IPS DF 4.7 (cell line): ENCODE data around the gene CRB1.
"Not testable (repeated sequence)": the region's sequence is repeated elsewhere in the genome, so short reads cannot be mapped to it uniquely, and the experiment has no call there.

ENCODE experiments used
- DNase-seq: peaks from one replicate; pipeline ENCODE4 v3.0.0-alpha.2; 2013; ENCODE audit warnings: low spot score; ENCODE audit errors: extremely low read depth

Gene CRB1

DNA sequence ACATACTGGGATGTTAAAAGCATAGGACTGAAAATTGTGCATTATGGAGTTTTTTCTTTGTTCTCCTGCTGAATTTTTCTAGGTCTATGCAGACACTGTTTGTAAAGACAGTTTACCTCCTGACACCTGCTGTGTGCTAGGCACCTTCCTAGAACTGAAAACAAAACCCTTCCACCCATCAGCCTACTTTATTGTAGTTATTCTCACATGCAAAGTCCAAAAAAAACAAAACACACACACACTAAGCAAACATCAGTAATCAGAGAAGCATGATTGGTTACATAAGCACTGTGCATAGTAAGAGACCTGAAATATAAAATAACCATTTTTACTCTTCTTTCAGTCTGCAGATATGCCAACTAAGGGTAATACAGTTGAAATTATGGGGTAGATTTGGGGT lies 195.1 kb downstream of the CRB1 start:
- no peak for DNase-seq

DNA sequence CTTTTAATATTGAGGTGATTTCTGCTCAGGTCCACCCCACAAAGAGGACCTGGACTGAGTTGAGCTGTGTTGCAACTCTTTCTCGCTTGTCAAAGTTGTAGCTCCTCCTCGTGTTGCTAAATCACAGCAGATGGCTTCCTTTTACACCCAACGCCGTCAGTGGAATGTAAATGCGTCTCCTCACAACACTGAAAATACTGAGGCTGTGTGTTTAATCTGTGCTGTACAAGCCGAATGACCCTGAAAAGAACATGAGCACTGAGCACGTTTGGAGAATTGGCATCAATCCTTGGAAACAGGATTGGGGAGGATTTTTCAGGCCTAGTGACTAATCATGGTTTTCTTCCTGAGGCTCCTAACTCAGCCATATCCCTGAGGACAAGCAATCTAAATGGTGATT lies 196.0 kb downstream of the CRB1 start:
- no peak for DNase-seq

DNA sequence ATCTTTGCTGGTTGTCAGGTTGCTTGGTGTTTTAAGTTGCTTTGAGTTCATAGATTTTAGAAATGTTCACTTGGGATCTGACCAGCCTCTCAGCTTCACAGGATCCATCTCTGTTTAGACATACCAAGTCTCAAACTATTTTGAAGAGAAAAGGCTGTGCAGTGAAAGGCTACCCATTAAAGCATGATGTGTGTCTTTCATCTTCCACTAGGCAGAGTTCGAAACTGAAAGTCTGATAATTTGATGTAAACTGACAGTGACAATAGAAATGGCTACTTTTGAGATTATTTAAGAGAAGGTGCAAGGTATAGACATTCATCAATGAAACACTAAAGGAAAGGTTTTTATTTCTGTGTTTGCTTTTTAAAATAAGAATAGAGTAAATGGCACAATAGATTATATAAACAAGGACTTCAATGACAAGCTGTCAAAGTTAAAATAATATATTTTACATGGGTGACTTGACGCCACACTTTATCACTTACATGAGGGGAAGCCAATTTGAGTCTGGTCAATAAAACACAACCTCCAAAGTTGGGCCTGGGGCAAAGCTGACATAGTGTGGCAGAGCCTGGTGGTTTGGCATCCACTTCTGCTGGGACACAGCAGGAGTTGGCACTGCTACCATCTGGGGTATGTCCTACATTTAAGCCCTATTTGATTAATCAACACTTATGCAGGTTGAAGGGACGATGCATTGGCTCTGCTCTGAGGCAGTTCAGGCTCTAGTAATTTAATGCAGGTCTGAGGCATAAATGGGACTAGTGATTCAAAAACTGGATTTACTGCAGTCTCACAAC lies 197.7 kb downstream of the CRB1 start:
- no peak for DNase-seq

DNA sequence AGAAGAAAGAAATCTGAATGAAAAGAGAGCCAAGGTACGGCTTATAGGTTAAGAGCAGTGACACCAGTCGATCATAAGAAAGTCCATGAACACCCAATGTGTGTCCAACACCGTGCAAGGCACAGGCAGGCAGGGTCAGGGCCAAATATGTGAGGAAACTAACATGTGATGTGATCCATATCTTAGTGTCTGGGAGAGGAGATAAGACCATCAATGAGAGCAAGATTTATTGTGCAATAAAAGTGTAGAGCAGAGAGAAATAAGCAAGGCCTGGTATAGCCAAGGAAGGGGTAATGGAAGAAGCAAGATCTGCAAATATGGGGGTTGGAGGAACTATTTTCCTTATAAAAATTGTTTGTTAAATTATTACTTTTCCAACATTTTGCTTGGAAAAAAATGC lies 198.8 kb downstream of the CRB1 start:
- DNase-seq, result no peak

DNA sequence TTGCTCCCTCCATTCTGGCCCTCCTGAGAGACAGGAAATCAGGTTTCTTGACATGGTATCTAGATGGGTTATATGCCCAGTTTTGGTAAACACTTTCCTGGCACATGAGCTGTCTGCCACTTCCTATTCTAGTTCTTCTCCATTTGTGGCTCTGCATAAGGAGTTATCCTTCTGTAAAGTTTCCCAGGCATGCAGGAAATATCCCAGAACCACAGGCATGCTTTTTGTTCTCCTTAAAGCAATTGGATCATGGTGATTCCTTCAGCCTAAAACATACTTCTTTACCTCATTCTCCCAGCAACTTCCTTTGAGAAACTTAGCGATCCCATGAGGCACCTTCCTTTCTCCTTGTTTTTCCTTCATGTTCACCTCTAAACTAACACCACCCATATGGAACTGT lies 199.8 kb downstream of the CRB1 start:
- DNase-seq, result no peak

DNA sequence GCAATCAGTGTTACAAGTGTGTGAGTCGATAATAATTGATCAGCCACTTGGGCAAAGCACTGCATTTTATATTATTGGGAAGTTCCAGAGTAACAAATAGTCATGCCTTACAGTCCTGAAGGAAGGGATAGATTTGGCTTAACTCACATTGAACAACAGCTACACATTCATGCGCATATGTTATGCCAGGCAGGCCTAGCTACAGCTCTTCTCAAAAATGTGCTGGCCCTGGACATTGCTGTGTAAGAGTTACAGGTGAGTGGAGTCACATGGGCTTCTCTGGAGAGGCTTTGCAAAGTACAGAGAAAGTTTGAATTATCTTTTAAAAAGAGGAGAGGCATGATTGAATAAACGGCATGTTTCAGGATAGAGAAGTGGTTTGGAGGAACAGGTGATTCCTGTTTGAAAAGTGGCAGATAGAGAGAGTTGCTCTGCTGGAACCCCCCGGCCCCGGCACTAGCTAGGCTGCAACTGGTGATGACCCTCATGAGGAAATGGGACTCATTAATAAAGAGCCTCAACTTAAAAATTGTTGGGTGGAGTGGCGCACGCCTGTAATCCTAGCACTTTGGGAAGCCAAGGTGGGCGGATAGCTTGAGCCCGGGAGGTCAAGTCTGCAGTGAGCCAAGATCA lies 200.6 kb downstream of the CRB1 start:
- DNase-seq, result no peak

DNA sequence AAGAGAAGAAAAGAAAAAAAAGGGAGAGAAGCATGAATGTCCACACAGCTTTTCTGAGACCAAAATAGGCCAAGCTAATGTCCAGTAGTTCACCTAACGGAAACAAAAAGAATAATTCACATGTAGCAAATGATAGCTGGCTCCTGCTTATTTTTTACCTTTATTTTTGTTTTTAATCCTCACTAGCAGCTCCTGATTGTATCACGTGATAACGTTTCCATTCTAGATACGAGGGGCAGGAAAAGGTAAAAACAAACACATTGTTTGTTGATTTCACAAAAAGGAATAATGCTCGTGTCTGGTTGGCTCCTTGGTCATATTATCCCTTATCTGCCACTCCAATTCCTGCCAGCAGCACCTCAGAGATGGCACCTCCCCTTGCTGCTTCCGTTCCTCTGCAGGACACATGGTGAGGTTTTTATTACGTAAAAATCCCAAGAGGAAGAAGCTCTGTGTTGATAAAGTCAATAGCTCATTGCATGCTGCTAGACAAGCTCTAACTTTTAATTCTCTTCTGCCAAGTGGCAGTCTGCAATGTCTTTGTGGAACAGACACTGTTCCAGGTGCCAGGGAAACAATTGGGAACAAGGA lies 201.7 kb downstream of the CRB1 start:
- no peak for DNase-seq

DNA sequence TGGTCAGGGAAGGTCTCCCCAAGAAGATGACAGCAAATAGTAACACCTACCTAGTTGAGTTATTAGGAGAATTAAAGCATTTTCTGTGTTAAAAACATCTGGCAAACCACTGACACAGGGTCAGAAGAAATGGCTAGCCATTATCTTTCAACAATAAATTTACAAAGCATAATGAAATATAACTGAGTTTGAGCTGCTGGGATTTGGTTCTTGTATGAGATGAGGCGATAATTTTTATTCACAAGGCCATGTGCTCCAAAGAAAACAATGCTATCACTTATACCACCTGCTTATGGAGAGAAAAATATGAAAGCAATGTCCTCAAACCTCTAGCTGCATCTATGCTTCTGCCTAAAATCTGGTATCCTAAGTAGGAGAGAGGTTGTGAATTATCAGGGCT lies 202.3 kb downstream of the CRB1 start:
- no peak for DNase-seq

DNA sequence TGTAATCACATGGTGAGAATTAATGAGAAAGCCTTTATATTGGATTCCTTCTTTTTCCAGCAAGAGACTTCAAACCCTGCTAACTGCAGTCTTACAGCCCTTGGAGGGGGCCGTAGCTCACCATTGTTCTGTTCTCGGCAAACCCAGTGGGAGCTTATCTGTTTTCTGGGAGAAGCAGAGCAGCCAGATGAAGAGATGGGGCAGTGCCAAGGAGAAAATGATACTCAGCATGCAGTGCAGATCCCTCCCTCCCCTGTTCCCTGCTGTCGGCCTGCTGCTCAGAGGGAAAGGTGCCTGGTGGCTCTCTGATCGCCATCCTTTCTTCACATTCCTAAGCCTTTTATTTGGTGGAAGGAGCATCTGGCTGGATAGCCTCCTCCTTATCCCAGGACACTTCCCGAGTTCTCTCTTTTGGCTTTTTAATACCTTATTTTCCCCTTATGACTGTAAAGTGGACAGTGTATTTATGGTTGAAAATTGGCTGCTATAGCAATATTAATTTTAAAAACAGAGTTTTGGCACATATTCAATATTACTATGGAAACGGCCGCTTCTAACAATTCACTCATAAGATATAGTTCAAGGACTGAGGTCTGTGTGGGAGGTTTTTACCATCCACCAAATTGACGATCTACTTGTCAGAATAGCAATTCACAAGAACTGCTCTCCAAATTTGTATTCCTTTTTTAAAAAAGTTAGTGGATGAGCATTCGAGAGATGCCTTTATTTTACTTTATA lies 203.4 kb downstream of the CRB1 start:
- no peak for DNase-seq

DNA sequence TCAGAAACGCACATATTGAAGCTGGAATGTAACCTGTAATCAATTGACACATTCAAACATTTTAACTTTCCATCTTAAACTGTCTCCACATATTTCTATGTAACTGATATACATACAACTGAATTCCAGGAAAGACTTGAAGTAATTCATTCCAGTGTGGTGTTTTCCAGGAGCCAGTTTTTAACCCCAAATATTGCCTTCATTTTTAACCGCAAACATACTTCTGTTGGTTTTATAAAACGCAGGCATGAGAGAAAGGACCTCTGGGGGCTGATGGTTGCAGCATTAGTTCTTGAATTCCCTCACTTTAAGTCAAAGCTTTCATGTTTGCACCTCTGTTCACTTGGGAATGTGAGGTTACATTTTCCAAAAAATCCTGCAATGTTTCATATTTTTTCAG lies 204.1 kb downstream of the CRB1 start:
- no peak for DNase-seq

DNA sequence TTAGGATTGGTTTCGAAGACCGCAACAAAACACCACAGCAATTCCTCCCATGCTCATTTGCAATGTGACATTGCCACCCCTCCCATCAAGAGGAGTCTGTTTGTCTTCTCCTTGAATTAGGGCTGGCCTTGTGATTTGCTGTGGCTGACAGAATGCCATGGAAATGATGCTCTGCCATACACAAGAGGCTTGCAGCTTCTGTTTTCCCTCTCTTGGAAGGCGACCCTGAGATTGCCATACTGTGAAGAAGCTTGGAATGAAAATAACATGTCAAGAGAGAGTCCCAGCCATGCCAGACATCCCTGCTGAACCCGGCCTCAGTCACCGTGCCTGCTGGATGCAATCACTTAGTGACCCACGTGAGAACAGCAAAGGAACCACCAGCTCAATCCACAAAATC lies 212.4 kb downstream of the CRB1 start:
- DNase-seq, result no peak

DNA sequence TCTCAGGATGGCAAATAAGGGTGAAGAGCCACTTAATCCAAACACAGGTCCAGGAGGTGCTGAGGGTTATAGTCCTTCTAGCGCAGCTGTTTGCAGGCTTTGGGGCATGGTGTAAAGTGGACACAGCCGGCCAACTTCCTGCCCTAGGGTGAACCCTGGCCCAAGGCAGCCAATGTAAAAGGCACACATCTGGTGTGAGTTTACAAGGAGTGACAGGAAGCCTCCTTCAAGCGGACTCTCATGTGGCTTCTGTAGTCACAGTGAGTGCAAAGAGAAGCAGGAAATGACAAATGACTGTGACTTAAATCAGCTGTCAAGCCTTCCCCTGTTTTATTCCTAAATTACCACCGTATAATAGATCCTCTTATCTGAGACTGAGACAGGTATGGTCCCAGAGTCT lies 213.0 kb downstream of the CRB1 start:
- DNase-seq, result no peak

DNA sequence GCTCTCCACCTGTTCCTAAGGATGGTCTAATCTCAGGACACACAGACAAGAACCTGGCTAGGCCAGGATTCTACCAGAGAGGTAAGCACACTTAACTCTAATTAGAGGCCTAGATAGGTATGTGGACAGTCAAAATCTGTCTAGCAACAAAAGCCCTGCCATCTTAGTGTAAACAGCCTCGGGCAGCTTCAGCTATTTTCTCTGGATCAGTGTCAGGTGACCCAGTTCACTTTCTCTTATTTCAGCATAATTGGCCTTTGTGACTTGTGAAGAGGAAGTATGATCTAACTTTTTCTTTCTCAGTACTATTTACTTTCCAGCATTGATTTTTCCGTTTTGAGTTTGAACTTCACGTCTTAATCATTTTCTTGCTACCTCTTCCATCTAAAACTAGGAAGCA lies 217.7 kb downstream of the CRB1 start:
- no peak for DNase-seq

DNA sequence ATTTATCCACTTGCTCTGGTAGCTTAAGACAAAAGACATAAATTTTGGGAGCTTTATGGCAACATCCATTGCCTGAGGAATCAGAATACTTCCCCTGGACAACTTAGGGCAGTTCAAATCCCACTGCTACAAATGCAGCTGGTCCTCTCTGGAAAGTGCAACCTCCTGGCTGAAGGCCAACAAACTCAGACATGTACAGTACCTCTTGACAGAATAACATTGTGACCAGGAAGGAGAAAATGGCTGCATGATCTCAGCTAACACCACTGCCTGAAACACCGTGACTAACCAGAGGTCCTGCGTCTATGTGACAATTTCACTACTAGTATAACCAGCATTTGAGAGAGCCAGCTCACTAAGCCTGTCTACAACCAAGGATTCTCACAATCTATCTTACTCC lies 218.9 kb downstream of the CRB1 start:
- no peak for DNase-seq

DNA sequence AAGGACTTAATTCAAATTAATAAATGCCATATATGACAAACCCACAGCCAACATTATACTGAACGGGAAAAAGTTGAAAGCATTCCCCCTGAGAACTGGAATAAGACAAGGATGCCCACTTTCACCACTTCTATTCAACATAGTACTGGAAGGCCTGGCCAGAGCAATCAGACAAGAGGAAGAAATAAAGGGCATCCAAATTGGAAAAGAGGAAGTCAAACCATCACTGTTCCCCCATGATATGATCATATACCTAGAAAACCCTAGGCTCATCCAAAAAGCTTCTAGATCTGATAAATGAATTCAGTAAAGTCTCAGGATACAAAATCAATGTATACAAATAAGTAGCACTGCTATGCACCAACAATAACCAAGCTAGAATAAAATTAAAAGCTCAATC lies 223.5 kb downstream of the CRB1 start:
- not testable (repeated sequence) for DNase-seq

DNA sequence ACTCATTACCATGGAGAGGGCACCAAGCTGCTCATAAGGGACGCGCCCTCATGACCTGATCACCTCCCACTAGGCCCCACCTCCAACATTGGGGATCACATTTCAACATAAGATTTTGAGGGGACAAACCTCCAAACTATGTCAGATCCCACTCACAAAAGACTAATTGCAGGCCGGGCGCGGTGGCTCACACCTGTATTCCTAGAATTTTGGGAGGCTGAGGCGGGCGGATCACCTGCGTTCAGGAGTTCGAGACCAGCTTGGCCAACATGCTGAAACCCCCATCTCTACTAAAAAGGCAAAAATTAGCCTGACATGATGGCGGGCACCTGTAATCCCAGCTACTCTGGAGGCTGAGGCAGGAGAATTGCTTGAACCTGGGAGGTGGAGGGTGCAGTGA lies 228.7 kb downstream of the CRB1 start:
- DNase-seq, result no peak

DNA sequence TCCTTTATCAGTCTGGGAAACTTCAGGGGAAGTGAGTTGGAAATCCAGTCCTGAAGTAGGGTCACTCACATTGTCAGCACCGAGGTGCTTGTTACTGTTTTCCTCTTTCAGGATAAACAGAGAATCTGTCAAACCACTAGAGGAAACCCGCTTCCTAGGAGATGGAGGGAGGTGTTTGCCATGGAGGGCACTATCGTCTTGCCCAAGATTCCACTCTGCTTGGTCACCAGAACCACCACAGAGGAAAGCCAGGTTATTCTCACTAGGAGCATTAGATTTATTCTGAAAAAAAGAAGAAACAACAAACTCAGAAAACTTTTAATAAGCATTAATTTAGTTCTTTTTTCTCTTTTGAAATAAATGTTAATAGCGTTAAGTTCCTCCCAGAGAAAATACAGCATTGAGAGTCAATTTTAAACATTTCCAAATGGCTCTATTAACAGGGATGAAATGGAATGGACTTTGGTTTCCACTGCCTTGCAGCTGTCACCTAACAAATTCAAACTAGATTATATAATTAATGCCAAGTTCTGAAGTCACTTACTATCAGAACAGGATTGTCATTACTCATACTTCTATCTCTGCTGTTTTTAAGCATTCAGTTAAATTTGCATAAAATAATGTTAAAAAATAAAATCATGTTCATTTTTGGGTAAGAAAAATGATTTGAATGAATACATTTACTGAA lies 242.8 kb downstream of the CRB1 start:
- DNase-seq, result no peak

DNA sequence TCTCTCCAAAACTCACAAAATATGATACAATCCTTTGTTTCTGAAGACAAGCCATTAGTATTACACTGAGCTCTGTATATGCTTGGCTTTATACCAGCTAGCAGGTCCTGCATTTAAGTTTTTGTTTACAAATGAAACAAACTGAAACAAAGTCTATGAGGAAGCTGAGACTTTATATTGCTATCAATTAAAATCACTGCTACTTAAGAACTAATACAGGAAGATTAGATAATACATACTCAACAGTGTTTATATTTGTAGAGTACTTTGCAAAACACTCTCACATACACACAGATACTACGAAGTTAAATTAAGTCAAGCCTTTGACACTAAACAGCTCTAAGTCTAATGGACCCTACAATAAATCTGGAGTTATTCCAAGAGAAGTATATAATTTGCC lies 247.4 kb downstream of the CRB1 start:
- no peak for DNase-seq

DNA sequence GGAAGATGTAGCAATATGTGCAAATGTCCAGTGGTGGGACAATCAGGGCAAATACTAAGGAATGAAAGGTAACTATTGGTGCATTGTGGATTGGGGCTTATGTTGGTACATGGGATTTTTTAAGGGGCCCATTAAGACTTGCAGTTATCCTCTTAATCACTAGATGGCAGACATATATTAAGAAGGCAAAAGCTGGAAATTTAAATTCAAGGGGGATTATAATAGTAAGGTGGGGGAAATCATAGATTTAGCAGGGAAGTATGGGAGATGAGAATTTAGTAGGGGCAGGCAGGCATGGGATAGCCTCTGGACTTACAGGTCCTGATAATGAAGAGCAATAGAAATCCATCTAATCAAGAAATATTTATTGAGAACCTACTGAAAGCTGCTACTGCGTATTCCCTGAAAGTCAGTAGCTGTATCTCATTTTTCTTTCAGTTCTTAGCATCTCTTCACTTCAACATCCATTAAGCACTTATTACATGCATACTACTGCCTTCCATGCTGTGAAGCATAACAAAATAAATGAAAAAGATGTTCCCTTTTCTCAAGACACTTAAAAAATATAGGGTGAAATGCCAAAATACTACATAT lies 251.8 kb downstream of the CRB1 start:
- no peak for DNase-seq

DNA sequence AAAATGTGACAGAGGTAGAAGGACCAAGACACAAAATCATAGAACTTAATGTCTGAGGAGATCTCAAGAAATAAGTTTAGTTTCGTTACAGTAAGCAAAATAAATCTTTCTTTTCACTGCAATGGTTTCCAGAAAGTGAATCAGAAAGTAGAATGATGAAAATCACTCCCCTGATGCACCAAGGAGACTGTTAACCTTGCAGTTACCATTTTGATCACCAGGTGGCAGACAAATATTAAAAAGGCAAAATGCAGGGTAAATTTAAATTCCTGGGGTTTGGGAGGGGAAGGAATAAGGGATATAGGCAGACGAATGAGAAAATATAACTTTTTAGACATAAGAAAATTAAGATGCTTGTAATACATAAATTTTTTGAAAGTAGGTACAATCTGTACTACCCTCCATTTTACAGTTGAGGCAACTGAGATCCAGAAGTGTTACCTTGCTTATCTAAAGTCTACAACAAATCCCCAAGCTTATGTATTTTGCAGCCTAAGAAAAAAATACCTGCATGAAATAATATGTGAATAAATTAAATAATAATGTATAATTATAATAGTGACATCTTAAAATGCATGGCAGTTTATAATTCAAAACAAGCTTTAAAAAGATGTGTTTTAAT lies 253.2 kb downstream of the CRB1 start:
- DNase-seq, result no peak
